Endothelial cell of umbilical vein (primary cell): ENCODE measurements around the gene CALD1. TPM values are rescaled to one million over a fixed set of nuclear protein-coding genes. Genes with fewer than 3 reads are reported as not detected.
A peak's percentile ranks its signal among the peaks of the same experiment; 100 is the strongest.

ENCODE experiments used
- BruUV-seq: library from RNA; stranded (reverse); fragments of 400-500 nt; replicated peaks from 2 replicates; lab custom pipeline; 2021; lab: Mats Ljungman, UMichigan
- CTCF ChIA-PET: fragments of 300-600, 350-600 bp; sonication (Branson Sonifier 250); formaldehyde crosslinking; loops from one replicate; lab custom pipeline; 2021; ENCODE audit warnings: antibody characterized with exemption, inconsistent platforms; lab: Charles Lee
- POLR2A ChIA-PET: fragments of 300-600, 350-600 bp; sonication (Branson Sonifier 250); formaldehyde crosslinking; loops from one replicate; lab custom pipeline; 2021; ENCODE audit warnings: antibody characterized with exemption, inconsistent platforms; lab: Charles Lee
- DNase-seq: peaks from one replicate; pipeline ENCODE4 v3.0.0-alpha.2; 2011; ENCODE audit warnings: low read depth, low spot score
- FAIRE-seq: peaks from 2 replicates; lab custom pipeline; 2011; peaks lifted over from hg19 to GRCh38; lab: Jason Lieb, UNC
- H2AFZ ChIP-seq: 2 replicates; pipeline ENCODE4 v1.6.0; 2012; ENCODE audit warnings: low read depth, low read length, control low read depth, inconsistent platforms
- H3K27ac ChIP-seq: 2 replicates; pipeline ENCODE4 v1.5.1; 2011; ENCODE audit warnings: low read depth, mild to moderate bottlenecking, control low read depth, low read length, moderate library complexity; ENCODE audit not compliant: insufficient read depth
- H3K27me3 ChIP-seq, 2 experiments: 2 replicates each; pipeline versions ENCODE4 v1.6.0 to v1.6.1; 2011; ENCODE audit warnings: low read length in 2 of 2, mixed read lengths in 1 of 2; ENCODE audit not compliant: control insufficient read depth in 2 of 2, insufficient read depth in 2 of 2
- H3K36me3 ChIP-seq, 2 experiments: 2 replicates in 1 of 2; 3 replicates in 1 of 2; pipeline ENCODE4 v1.5.1; 2011; ENCODE audit warnings: low read length in 2 of 2, mild to moderate bottlenecking in 1 of 2, moderate library complexity in 1 of 2; ENCODE audit not compliant: control insufficient read depth in 2 of 2, insufficient read depth in 2 of 2; ENCODE audit errors: extremely low read depth in 1 of 2
- H3K4me1 ChIP-seq: 3 replicates; pipeline ENCODE4 v1.5.1; 2011; ENCODE audit warnings: mild to moderate bottlenecking, low read length; ENCODE audit not compliant: control insufficient read depth, insufficient read depth; ENCODE audit errors: extremely low read depth
- H3K4me2 ChIP-seq: 2 replicates; pipeline ENCODE4 v1.6.1; 2011; ENCODE audit warnings: low read length, control low read depth, mixed read lengths; ENCODE audit not compliant: insufficient read depth
- H3K4me3 ChIP-seq, 3 experiments: fragments of 200-600 bp in 1 of 3; sonication (generic), shearing (Covaris generic) in 1 of 3; replicated peaks in 1 of 3; 2 replicates each; pipeline ENCODE4 v1.5.1; 2011 to 2016; ENCODE audit warnings: control low read depth in 3 of 3, low read length in 3 of 3, mild to moderate bottlenecking in 2 of 3, inconsistent platforms in 1 of 3, low read depth in 1 of 3, moderate library complexity in 1 of 3; ENCODE audit not compliant: insufficient read depth in 1 of 3
- H3K79me2 ChIP-seq: 2 replicates; pipeline ENCODE4 v1.6.0; 2012; ENCODE audit warnings: low read length, inconsistent platforms; ENCODE audit not compliant: control insufficient read depth, insufficient read depth
- H3K9ac ChIP-seq: replicated peaks from 2 replicates; pipeline ENCODE3; 2011; ENCODE audit warnings: low read length, control low read depth; ENCODE audit not compliant: insufficient read depth; ENCODE audit errors: extremely low read depth
- H3K9me1 ChIP-seq: replicated peaks from 3 replicates; pipeline ENCODE4 v1.6.0; 2011; ENCODE audit warnings: mild to moderate bottlenecking, low read length; ENCODE audit not compliant: control insufficient read depth, insufficient read depth; ENCODE audit errors: extremely low read depth
- H3K9me3 ChIP-seq: replicated peaks from 2 replicates; pipeline ENCODE4 v1.5.1; 2012; ENCODE audit warnings: low read length, inconsistent platforms; ENCODE audit not compliant: control insufficient read depth, insufficient read depth
- H4K20me1 ChIP-seq: replicated peaks from 2 replicates; pipeline ENCODE3; 2011; ENCODE audit warnings: mild to moderate bottlenecking, low read length; ENCODE audit not compliant: control insufficient read depth, insufficient read depth; ENCODE audit errors: extremely low read depth
- EZH2 ChIP-seq: IDR thresholded peaks from 2 replicates; pipeline ENCODE4 v1.6.1; 2012; ENCODE audit warnings: borderline replicate concordance, low read depth, mild to moderate bottlenecking, moderate library complexity, low read length, inconsistent platforms; ENCODE audit not compliant: severe bottlenecking
- GATA2 ChIP-seq: IDR thresholded peaks from 2 replicates; pipeline ENCODE4 v1.7.0; 2011; ENCODE audit warnings: low read depth, mild to moderate bottlenecking, moderate library complexity, mixed read lengths, low read length; ENCODE audit not compliant: insufficient read length, insufficient read depth
- JUN ChIP-seq: IDR thresholded peaks from 2 replicates; pipeline ENCODE4 v1.6.1; 2011; ENCODE audit warnings: borderline replicate concordance, low read depth; ENCODE audit not compliant: insufficient read length, insufficient read depth
- MAX ChIP-seq: IDR thresholded peaks from 2 replicates; pipeline ENCODE4 v1.6.1; 2011; ENCODE audit not compliant: insufficient read depth, insufficient read length
- MYC ChIP-seq: IDR thresholded peaks from one replicate; pipeline ENCODE4 v1.6.1; 2011; ENCODE audit warnings: mild to moderate bottlenecking, low read depth, low read length
- POLR2AphosphoS5 ChIP-seq: IDR thresholded peaks from 2 replicates; pipeline ENCODE4 v1.6.1; 2012; ENCODE audit warnings: low read depth, mild to moderate bottlenecking, control low read depth, low read length, moderate library complexity; ENCODE audit not compliant: insufficient read depth
- dilution Hi-C: fragments of 300-500 bp; cut with MboI; formaldehyde crosslinking; loops from one replicate; pipeline ENCODE4 v1.15.0; 2019; ENCODE audit warnings: low sequenced_read_pairs; ENCODE audit not compliant: extremely low pct_ligation_motif_present
- intact Hi-C: fragments of 100-400 bp; cut with micrococcal nuclease; formaldehyde crosslinking; loops from one replicate; pipeline ENCODE4 v1.10.0; 2022
- polyA plus RNA-seq, 4 experiments: library from polyadenylated mRNA; depleted of rRNA in 3 of 4; stranded (reverse) in 3 of 4; unstranded in 1 of 4; fragments of >200 nt; gene quantifications; 2 replicates each; pipeline versions ENCODE4 v1.2.1 to v1.2.3, GENCODE V29; 2011 to 2012; ENCODE audit warnings: missing spikeins in 1 of 4
- total RNA-seq: library from RNA; stranded (reverse); gene quantifications from 2 replicates; pipeline ENCODE4 v1.2.3, GENCODE V29; 2021

CALD1 gene
- total and polyA plus RNA-seq, 2 donors (not counting 3 experiments of a cell fraction or from before 2014, with no cell fraction given) = 136 to 307 TPM

GRCh38 chr7:134855442-134855841, 76.0 kb downstream of the CALD1 start:
- H3K9me1 ChIP-seq = no peaks in the 10 kb centered on the region
- no TSS peak for BruUV-seq
- peaks cover 3 to 5% of the 10 kb centered on the region in 2 experiments for H3K36me3 ChIP-seq
- TF ChIP-seq EZH2 (no peak), MAX (no peak), POLR2AphosphoS5 (no peak), MYC (no peak)
- peaks cover 76% of the 10 kb centered on the region for H3K79me2 ChIP-seq
- no peak for DNase-seq
- H3K4me2 ChIP-seq = peak overlapping the region; percentile 51
- peak overlapping the region; percentile 62 for H3K27ac ChIP-seq
- intact Hi-C loops = no loop called here
- H3K9me3 ChIP-seq = no peaks in the 10 kb centered on the region
- ChIA-PET POLR2A (no interaction called here), CTCF (interaction anchor here (0.7 to 1.8 kb wide), 10 partner anchors 8 to 246 kb away, joined by 3 to 9 read pairs (median 3); no protein-coding TSS in a partner anchor)
- H3K27me3 ChIP-seq = no peaks in the 10 kb centered on the region
- no peak overlapping the region for H3K4me3 ChIP-seq
- dilution Hi-C loops = no loop called here
- H4K20me1 ChIP-seq = no peaks in the 10 kb centered on the region
- FAIRE-seq = no peak
- H3K9ac ChIP-seq = no peak overlapping the region
- H3K4me1 ChIP-seq = peaks cover 29% of the 10 kb centered on the region
- no peak overlapping the region for H2AFZ ChIP-seq

GRCh38 chr7:134856091-134856490, 76.7 kb downstream of the CALD1 start:
- no peaks in the 10 kb centered on the region for H4K20me1 ChIP-seq
- no peaks in the 10 kb centered on the region for H3K9me3 ChIP-seq
- peaks cover 26% of the 10 kb centered on the region for H3K4me1 ChIP-seq
- H3K27ac ChIP-seq = peak overlapping the region; percentile 62
- no peaks in the 10 kb centered on the region for H3K9me1 ChIP-seq
- peak overlapping the region; percentile 24 for H3K9ac ChIP-seq
- peak overlapping the region; percentile 51 for H3K4me2 ChIP-seq
- H3K79me2 ChIP-seq = peaks cover 76% of the 10 kb centered on the region
- ChIA-PET POLR2A (no interaction called here), CTCF (interaction anchor here (0.8 to 1.8 kb wide), 9 partner anchors 9 to 35 kb away, joined by 3 to 9 read pairs (median 3); no protein-coding TSS in a partner anchor)
- H2AFZ ChIP-seq = peak overlapping the region; percentile 49
- DNase-seq (peak; percentile 66), FAIRE-seq (peak; percentile 63)
- BruUV-seq = no TSS peak
- peaks cover 3 to 4% of the 10 kb centered on the region in 2 experiments for H3K36me3 ChIP-seq
- H3K27me3 ChIP-seq = no peaks in the 10 kb centered on the region
- peak overlapping the region in 1 of 3 experiments; percentile 14 for H3K4me3 ChIP-seq
- TF ChIP-seq JUN = no peak
- peak; percentile 88 for TF ChIP-seq GATA2
- intact Hi-C loops (no loop called here), dilution Hi-C loops (no loop called here)
